Upper lobe of left lung (tissue), 4 donors: ENCODE measurements around the gene ARHGDIG.

Experiments used
- CTCF ChIP-seq, 6 experiments: fragments of 450-650 bp in 4 of 6; fragments of 200-600 bp in 2 of 6; sonication (generic) in 2 of 6; IDR thresholded peaks; one replicate each; pipeline ENCODE4 v1.5.1; 2016 to 2019; ENCODE audit warnings: antibody characterized with exemption in 6 of 6
- EP300 ChIP-seq, 4 donors: sonication (generic); formaldehyde crosslinking; IDR thresholded peaks; one replicate each; pipeline ENCODE4 v1.5.1; 2017; ENCODE audit warnings: antibody characterized with exemption in 4 of 4, control low read depth in 2 of 4
- POLR2A ChIP-seq, 4 donors: fragments of 450-650 bp; IDR thresholded peaks; one replicate each; pipeline ENCODE4 v1.5.1; 2016 to 2017; ENCODE audit warnings: antibody characterized with exemption in 4 of 4, mild to moderate bottlenecking in 2 of 4

GRCh38 chr16:306911-307370 is 26.6 kb downstream of the ARHGDIG start:
- TF ChIP-seq POLR2A (IDR thresholded peaks at IDR 0.05), result no peak
- no peak for TF ChIP-seq CTCF (IDR thresholded peaks at IDR 0.05)
- no peak for TF ChIP-seq EP300 (IDR thresholded peaks at IDR 0.05)
